HepG2 (cell line): ENCODE data around the gene CD4. TPM values are rescaled to one million over a fixed set of nuclear protein-coding genes. Genes with fewer than 3 reads are reported as not detected.

ENCODE experiments used
- ARID4A ChIP-seq: sonication (generic); formaldehyde crosslinking; IDR thresholded peaks from 2 replicates; pipeline ENCODE4 v1.5.0; 2020; ENCODE audit warnings: mild to moderate bottlenecking, missing genetic modification reagents, borderline replicate concordance
- CSRNP2 ChIP-seq: sonication (generic); formaldehyde crosslinking; conservative IDR thresholded peaks from 2 replicates; pipeline ENCODE4 v1.8.0; 2022; ENCODE audit warnings: low read depth, missing genetic modification reagents
- HMGXB4 ChIP-seq, 2 experiments: sonication (generic) in 1 of 2; formaldehyde crosslinking in 1 of 2; IDR thresholded peaks; 2 replicates each; pipeline versions ENCODE4 v1.4.0 to v1.6.1; 2018 to 2020; ENCODE audit warnings: missing genetic modification reagents in 2 of 2, borderline replicate concordance in 1 of 2, low read depth in 1 of 2, mild to moderate bottlenecking in 1 of 2, missing biosample characterization in 1 of 2
- JUNB ChIP-seq: sonication (generic); formaldehyde crosslinking; IDR thresholded peaks from 2 replicates; pipeline ENCODE4 v1.8.0; 2022; ENCODE audit warnings: missing genetic modification reagents, mild to moderate bottlenecking, borderline replicate concordance
- MEF2D ChIP-seq: sonication (generic); formaldehyde crosslinking; IDR thresholded peaks from 2 replicates; pipeline ENCODE4 v1.5.1; 2020; ENCODE audit warnings: mild to moderate bottlenecking, missing genetic modification reagents
- SP4 ChIP-seq: sonication (generic); formaldehyde crosslinking; IDR thresholded peaks from 2 replicates; pipeline ENCODE4 v1.8.1; 2023; ENCODE audit warnings: mild to moderate bottlenecking, missing genetic modification reagents
- ZNF430 ChIP-seq: sonication (generic); formaldehyde crosslinking; IDR thresholded peaks from 2 replicates; pipeline ENCODE4 v1.9.0; 2021; ENCODE audit warnings: mild to moderate bottlenecking, missing genetic modification reagents
- ZNF510 ChIP-seq: sonication (generic); formaldehyde crosslinking; IDR thresholded peaks from 2 replicates; pipeline ENCODE4 v1.4.0; 2020; ENCODE audit warnings: low read depth, mild to moderate bottlenecking, missing genetic modification reagents
- polyA plus RNA-seq, 8 experiments: library from polyadenylated mRNA; depleted of rRNA in 3 of 8; stranded (reverse) in 7 of 8; unstranded in 1 of 8; fragments of >200 nt; fragmentation: Illumina TruSeq in 4 of 8; extraction: Trizol in 4 of 8; gene quantifications; 2 replicates each; pipeline versions ENCODE4 v1.2.1 to v1.2.3, GENCODE V29; 2011 to 2016; ENCODE audit warnings: low read depth in 4 of 8, missing spikeins in 1 of 8, mixed read lengths in 1 of 8; ENCODE audit not compliant: insufficient read depth in 1 of 8
- total RNA-seq, 5 experiments: library from RNA; depleted of rRNA; stranded (reverse); fragments of >200 nt; fragmentation: Illumina TruSeq; extraction: Trizol; gene quantifications; 2 replicates each; pipeline ENCODE4 v1.2.3, GENCODE V29; 2016; ENCODE audit warnings: low read depth in 1 of 5
- TF ChIP-seq, protein P1 (sequence below): conservative IDR thresholded peaks from 2 replicates; pipeline ENCODE4 v1.6.1; 2018; ENCODE audit warnings: missing genetic modification reagents
- TF ChIP-seq, protein P2 (sequence below): sonication (generic); formaldehyde crosslinking; IDR thresholded peaks from 2 replicates; pipeline ENCODE4 v1.5.0; 2020; ENCODE audit warnings: mild to moderate bottlenecking, missing genetic modification reagents, borderline replicate concordance
- TF ChIP-seq, protein P3 (sequence below): sonication (generic); formaldehyde crosslinking; IDR thresholded peaks from 2 replicates; pipeline ENCODE4 v1.4.0; 2020; ENCODE audit warnings: mild to moderate bottlenecking, low read depth, missing genetic modification reagents

CD4 gene
- total and polyA plus RNA-seq, 2 of the 13 experiments (the other 11 are each of a cell fraction or from before 2014, with no cell fraction given), result 0.07 to 0.95 TPM

DNA sequence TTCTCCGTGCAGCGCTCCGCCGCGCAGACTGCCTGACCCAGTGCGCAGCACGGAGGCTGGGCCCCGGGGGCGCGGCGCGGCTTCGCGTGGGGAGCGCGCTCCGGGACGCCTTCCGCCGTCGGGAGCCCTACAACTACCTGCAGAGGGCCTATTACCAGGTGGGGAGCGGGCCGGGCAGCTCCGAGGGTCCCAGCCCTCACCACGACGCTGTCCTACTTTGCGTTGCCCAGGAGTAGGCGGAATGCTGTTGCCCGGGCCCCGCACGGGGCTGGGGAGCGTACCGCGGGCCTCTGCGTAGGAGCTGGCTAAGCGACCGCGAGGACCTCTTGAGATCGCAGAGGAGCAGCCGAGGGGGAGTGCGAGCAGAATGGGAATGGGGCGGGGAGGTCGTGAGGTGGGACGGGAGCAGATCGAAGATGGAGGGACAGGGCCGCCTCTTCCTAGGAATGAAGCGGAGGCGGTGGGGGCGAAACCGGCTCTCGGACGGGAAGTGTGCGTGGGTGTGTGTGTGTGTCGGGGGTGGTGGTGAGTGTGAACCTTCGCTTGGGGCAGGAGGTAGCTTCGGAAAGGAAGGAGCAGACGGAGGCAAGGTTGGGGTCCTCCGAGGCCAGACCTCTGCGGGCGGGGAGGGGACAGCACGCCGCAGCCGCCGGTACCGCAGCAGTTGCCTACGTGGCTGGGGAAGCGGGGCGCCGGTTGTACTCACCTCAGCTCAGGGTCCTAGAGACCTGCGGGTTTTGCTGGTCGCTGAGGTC is 39.6 kb downstream of the CD4 start (continued):
- TF ChIP-seq ZNF510 (CRISPR knock-in tag) (0 out of 2 replicates have a peak, but pooled peaks have one; percentile 2), MEF2D (CRISPR knock-in tag) (0 out of 2 replicates have a peak, but pooled peaks have one; percentile 29), ARID4A (CRISPR knock-in tag) (peak; percentile 76), ZNF430 (peak; percentile 37; the same call in 1 of the 2 replicates), JUNB (CRISPR knock-in tag) (no peak), HMGXB4 (CRISPR knock-in tag; IDR thresholded peaks at IDR 0.05; ENCODE audit: borderline replicate concordance in 1 of 2, low read depth in 1 of 2) (peak; percentile 43 to 92; a peak in 3 of 4 replicates), CSRNP2 (CRISPR knock-in tag) (no peak), SP4 (CRISPR knock-in tag) (peak; percentile 66; the same call in 1 of the 2 replicates)
- TF ChIP-seq, protein P1, sequence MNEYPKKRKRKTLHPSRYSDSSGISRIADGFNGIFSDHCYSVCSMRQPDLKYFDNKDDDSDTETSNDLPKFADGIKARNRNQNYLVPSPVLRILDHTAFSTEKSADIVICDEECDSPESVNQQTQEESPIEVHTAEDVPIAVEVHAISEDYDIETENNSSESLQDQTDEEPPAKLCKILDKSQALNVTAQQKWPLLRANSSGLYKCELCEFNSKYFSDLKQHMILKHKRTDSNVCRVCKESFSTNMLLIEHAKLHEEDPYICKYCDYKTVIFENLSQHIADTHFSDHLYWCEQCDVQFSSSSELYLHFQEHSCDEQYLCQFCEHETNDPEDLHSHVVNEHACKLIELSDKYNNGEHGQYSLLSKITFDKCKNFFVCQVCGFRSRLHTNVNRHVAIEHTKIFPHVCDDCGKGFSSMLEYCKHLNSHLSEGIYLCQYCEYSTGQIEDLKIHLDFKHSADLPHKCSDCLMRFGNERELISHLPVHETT (CRISPR knock-in tag), result peak; percentile 30; the same call in 1 of the 2 replicates
- TF ChIP-seq, protein P2, sequence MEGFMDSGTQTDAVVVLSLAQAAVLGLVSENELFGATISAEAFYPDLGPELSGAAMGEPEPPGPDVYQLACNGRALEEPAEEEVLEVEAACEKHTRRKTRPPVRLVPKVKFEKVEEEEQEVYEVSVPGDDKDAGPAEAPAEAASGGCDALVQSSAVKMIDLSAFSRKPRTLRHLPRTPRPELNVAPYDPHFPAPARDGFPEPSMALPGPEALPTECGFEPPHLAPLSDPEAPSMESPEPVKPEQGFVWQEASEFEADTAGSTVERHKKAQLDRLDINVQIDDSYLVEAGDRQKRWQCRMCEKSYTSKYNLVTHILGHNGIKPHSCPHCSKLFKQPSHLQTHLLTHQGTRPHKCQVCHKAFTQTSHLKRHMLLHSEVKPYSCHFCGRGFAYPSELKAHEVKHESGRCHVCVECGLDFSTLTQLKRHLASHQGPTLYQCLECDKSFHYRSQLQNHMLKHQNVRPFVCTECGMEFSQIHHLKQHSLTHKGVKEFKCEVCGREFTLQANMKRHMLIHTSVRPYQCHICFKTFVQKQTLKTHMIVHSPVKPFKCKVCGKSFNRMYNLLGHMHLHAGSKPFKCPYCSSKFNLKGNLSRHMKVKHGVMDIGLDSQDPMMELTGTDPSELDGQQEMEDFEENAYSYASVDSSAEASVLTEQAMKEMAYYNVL (CRISPR knock-in tag), result peak; percentile 70
- TF ChIP-seq, protein P3, sequence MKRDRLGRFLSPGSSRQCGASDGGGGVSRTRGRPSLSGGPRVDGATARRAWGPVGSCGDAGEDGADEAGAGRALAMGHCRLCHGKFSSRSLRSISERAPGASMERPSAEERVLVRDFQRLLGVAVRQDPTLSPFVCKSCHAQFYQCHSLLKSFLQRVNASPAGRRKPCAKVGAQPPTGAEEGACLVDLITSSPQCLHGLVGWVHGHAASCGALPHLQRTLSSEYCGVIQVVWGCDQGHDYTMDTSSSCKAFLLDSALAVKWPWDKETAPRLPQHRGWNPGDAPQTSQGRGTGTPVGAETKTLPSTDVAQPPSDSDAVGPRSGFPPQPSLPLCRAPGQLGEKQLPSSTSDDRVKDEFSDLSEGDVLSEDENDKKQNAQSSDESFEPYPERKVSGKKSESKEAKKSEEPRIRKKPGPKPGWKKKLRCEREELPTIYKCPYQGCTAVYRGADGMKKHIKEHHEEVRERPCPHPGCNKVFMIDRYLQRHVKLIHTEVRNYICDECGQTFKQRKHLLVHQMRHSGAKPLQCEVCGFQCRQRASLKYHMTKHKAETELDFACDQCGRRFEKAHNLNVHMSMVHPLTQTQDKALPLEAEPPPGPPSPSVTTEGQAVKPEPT (CRISPR knock-in tag), result 0 out of 2 replicates have a peak, but pooled peaks have one; percentile 19
